ENCODE data around the gene KCNIP4. TPM values are rescaled to one million over a fixed set of nuclear protein-coding genes. Genes with fewer than 3 reads are reported as not detected.

The KCNIP4 gene
- total and polyA plus RNA-seq, 2 of the 8 experiments (the other 6 are each of a cell fraction or from before 2014, with no cell fraction given) = 0.06 TPM; not detected in 1

GRCh38 chr4:21018817-21019216 lies 929.8 kb downstream of the KCNIP4 start:
- no peaks in the 10 kb centered on the region for H3K79me1 ChIP-seq (ENCODE audit: low read depth, low read length)
- TF ChIP-seq GTF2F1 (IDR thresholded peaks at IDR 0.05; ENCODE audit: borderline replicate concordance, low read depth, low read length) = no peak
- no peak for TF ChIP-seq FOSL1 (IDR thresholded peaks at IDR 0.05; ENCODE audit: insufficient read depth, low read depth, low read length)
- TF ChIP-seq TEAD4 (IDR thresholded peaks at IDR 0.05; ENCODE audit: low read depth, low read length) = no peak
- TF ChIP-seq EZH2 (IDR thresholded peaks at IDR 0.05; ENCODE audit: low read depth, low read length, severe bottlenecking) = no peak
- no peak for TF ChIP-seq KDM5A (IDR thresholded peaks at IDR 0.05; ENCODE audit: low read length)
- no peak for TF ChIP-seq ZNF274 (IDR thresholded peaks at IDR 0.05; ENCODE audit: borderline replicate concordance, extremely low read depth, low read length)
- no peak for TF ChIP-seq RBBP5 (IDR thresholded peaks at IDR 0.05; ENCODE audit: borderline replicate concordance, low read depth, low read length)
- no peak for TF ChIP-seq ATF3 (IDR thresholded peaks at IDR 0.05; ENCODE audit: insufficient read depth, low read depth, low read length)
- no peak for TF ChIP-seq NRF1 (IDR thresholded peaks at IDR 0.05; ENCODE audit: low read depth, low read length)
- no peak for TF ChIP-seq CHD2 (IDR thresholded peaks at IDR 0.05; ENCODE audit: low read length)
- no peak for TF ChIP-seq TBP (IDR thresholded peaks at IDR 0.05; ENCODE audit: low read depth, low read length)
- TF ChIP-seq SP2 (IDR thresholded peaks at IDR 0.05; ENCODE audit: low read length) = no peak
- no peak for TF ChIP-seq YY1 (IDR thresholded peaks at IDR 0.05; ENCODE audit: low read depth, low read length)
- TF ChIP-seq RAD21 (IDR thresholded peaks at IDR 0.05 in 1 of 2, conservative IDR thresholded peaks at IDR 0.05 in 1 of 2; ENCODE audit: low read depth in 2 of 2, low read length in 2 of 2) = no peak

More at GRCh38 chr4:21018817-21019216, 929.8 kb downstream of the KCNIP4 start:
- Histone ChIP-seq H4K5ac (ENCODE audit: insufficient read length, low read depth, low read length) (no peak overlapping the region), H2BK20ac (ENCODE audit: low read length) (no peak overlapping the region), H3K14ac (ENCODE audit: insufficient read length) (no peak overlapping the region), H3K27me3 (replicated peaks in 1 of 4; ENCODE audit: control insufficient read depth in 3 of 4, extremely low read depth in 1 of 4, insufficient read depth in 3 of 4, low read length in 3 of 4) (no peaks in the 10 kb centered on the region), H3K56ac (replicated peaks; ENCODE audit: insufficient read length, low read depth, low read length) (no peak overlapping the region), H4K91ac (replicated peaks; ENCODE audit: insufficient read length, low read length) (no peak overlapping the region), H3K18ac (ENCODE audit: extremely low read depth, low read length) (no peak overlapping the region), H4K20me1 (replicated peaks in 1 of 2; ENCODE audit: control insufficient read depth in 1 of 2, insufficient read depth in 2 of 2, low read length in 2 of 2) (no peaks in the 10 kb centered on the region), H4K8ac (ENCODE audit: extremely low read depth, insufficient read depth, low read length) (no peak overlapping the region), H3K36me3 (ENCODE audit: control insufficient read depth in 2 of 4, insufficient read depth in 4 of 4, low read length in 3 of 4) (no peaks in the 10 kb centered on the region), H3K4me3 (ENCODE audit: extremely low read depth in 1 of 4, insufficient read depth in 2 of 4, low read depth in 3 of 4, low read length in 4 of 4) (no peak overlapping the region), H3K9ac (replicated peaks in 1 of 4; ENCODE audit: extremely low read depth in 1 of 4, low read depth in 3 of 4, low read length in 3 of 4) (no peak overlapping the region), H2AK5ac (ENCODE audit: low read depth, low read length) (no peak overlapping the region), H2BK12ac (ENCODE audit: low read depth, low read length) (no peak overlapping the region), H3K9me3 (ENCODE audit: insufficient read depth in 2 of 2, low read depth in 1 of 2, low read length in 1 of 2) (no peaks in the 10 kb centered on the region), H3K4me2 (ENCODE audit: insufficient read depth in 1 of 2, low read depth in 2 of 2, low read length in 2 of 2) (no peak overlapping the region), H2BK120ac (replicated peaks; ENCODE audit: low read depth, low read length) (no peak overlapping the region), H3K23ac (ENCODE audit: insufficient read length) (no peak overlapping the region), H3K79me2 (ENCODE audit: control insufficient read depth in 1 of 2, insufficient read depth in 2 of 2, low read length in 2 of 2) (no peaks in the 10 kb centered on the region), H3K4me1 (replicated peaks in 1 of 4; ENCODE audit: control insufficient read depth in 3 of 4, insufficient read depth in 4 of 4, low read length in 3 of 4) (no peaks in the 10 kb centered on the region), H2BK5ac (ENCODE audit: low read depth, low read length) (no peak overlapping the region), H3K23me2 (ENCODE audit: low read depth, low read length) (no peaks in the 10 kb centered on the region), H3K4ac (replicated peaks; ENCODE audit: insufficient read length, low read depth, low read length) (no peak overlapping the region), H2BK15ac (ENCODE audit: low read length) (no peak overlapping the region), H3K27ac (ENCODE audit: low read depth, low read length) (no peak overlapping the region), H2AFZ (ENCODE audit: low read length) (no peak overlapping the region)
- POLR2A ChIA-PET (ENCODE audit: partially characterized antibody) = no interaction called here
- CTCF ChIA-PET (ENCODE audit: partially characterized antibody) = interaction anchor here (0.5 to 1.8 kb wide), 4 partner anchors 14 to 245 kb away, joined by 3 to 6 read pairs (median 4); no protein-coding TSS in a partner anchor
- DNase-seq (ENCODE audit: low read depth in 1 of 2, low spot score in 2 of 2) (no peak), FAIRE-seq (no peak)
- 100% methylated on average over 2 of the region's 2 CpGs; no CpG with 5 or more reads in 1 of the 2 experiments for whole genome bisulfite sequencing, 2 experiments (ENCODE audit: extremely low coverage in 1 of 2, insufficient coverage in 1 of 2, insufficient read length in 1 of 2, insufficient replicate concordance in 2 of 2, low coverage in 1 of 2, low lambda C conversion rate in 2 of 2, missing lambda C conversion rate in 1 of 2)

All from H1 (cell line).